ENCODE measurements around the gene PRDM4.

DNA sequence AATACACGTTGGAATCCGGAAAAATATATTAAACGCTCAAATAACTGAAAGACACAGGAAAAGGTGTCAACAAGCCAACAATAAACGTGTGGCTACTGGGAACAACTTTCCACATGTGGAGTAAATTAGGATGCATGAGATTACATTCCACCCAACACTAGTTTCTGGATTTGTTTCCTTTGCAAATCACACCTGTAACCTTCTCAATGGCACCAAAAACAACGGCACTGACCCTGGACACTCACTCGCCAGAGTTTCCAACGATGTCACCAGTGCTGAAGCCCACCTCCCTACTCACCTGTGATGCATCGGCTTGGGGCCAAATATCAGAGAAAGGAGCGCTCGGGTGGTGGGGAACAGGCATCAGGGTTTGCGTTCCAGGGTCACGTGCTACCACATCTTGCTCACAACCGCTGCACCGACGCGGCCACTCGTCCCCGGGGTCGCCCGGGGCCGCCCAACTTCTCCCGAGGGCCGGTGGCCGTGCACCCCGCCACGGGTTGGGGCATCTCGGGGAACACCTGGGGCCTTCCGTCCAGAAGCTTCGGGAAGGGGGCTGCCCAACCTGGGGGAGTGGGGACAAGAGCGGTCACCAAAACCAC lies 629 bp downstream of the PRDM4 start:
- TF ChIP-seq POLR2A (IDR thresholded peaks at IDR 0.05), result no peak
- TF ChIP-seq POLR2AphosphoS5 (IDR thresholded peaks at IDR 0.05), result no peak
- TF ChIP-seq, protein P1, sequence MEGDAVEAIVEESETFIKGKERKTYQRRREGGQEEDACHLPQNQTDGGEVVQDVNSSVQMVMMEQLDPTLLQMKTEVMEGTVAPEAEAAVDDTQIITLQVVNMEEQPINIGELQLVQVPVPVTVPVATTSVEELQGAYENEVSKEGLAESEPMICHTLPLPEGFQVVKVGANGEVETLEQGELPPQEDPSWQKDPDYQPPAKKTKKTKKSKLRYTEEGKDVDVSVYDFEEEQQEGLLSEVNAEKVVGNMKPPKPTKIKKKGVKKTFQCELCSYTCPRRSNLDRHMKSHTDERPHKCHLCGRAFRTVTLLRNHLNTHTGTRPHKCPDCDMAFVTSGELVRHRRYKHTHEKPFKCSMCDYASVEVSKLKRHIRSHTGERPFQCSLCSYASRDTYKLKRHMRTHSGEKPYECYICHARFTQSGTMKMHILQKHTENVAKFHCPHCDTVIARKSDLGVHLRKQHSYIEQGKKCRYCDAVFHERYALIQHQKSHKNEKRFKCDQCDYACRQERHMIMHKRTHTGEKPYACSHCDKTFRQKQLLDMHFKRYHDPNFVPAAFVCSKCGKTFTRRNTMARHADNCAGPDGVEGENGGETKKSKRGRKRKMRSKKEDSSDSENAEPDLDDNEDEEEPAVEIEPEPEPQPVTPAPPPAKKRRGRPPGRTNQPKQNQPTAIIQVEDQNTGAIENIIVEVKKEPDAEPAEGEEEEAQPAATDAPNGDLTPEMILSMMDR (IDR thresholded peaks at IDR 0.05), result no peak
- TF ChIP-seq EP300 (IDR thresholded peaks at IDR 0.05; ENCODE audit: low read depth), result no peak
